GM12874 (cell line): Measurements from ENCODE around the gene SLC13A1.

ENCODE experiments used
- TF ChIP-seq, protein P1 (sequence below): IDR thresholded peaks from 2 replicates; pipeline ENCODE4 v1.5.1; 2011; ENCODE audit warnings: low read depth, mild to moderate bottlenecking, control low read depth, low read length, moderate library complexity; ENCODE audit not compliant: insufficient read depth

The SLC13A1 gene

DNA sequence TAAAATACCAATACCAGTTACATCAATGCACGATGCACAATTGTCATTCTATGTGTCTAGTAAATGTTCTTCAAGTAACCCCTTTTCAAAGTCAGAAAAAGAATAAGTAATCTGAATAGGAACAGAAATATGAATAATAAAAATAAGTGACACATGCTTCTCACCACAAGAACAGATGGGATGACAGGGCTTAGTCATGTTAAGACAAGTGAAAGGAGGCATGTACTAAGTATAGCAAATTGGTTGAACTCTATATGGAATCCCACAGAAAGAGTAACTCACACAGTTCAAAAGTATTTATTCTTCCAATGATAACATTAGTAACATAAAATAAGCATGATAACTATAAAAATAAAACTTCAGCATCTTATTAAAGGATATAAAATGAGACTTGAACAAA, 103.3 kb downstream of the SLC13A1 start:
- TF ChIP-seq, protein P1, sequence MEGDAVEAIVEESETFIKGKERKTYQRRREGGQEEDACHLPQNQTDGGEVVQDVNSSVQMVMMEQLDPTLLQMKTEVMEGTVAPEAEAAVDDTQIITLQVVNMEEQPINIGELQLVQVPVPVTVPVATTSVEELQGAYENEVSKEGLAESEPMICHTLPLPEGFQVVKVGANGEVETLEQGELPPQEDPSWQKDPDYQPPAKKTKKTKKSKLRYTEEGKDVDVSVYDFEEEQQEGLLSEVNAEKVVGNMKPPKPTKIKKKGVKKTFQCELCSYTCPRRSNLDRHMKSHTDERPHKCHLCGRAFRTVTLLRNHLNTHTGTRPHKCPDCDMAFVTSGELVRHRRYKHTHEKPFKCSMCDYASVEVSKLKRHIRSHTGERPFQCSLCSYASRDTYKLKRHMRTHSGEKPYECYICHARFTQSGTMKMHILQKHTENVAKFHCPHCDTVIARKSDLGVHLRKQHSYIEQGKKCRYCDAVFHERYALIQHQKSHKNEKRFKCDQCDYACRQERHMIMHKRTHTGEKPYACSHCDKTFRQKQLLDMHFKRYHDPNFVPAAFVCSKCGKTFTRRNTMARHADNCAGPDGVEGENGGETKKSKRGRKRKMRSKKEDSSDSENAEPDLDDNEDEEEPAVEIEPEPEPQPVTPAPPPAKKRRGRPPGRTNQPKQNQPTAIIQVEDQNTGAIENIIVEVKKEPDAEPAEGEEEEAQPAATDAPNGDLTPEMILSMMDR: no peak

DNA sequence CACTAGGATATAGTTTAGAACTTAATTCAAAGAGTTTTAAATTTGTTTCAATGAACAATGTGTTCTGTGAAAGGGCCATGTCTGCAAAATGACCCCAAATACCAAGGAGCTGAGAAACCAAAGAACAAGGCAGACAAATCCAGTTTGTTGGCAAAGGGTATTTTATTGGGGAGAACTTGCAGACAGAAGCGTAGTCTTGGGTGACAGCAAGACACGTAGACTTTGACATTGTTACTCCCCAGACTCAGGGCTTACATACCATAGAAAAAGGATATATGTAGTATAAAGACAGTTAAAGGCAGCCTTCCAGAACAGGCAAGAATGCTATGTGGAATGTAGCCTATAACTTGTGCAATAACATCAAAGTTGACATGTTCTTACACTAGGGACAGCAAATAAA, 109.3 kb downstream of the SLC13A1 start:
- TF ChIP-seq, protein P1: no peak

DNA sequence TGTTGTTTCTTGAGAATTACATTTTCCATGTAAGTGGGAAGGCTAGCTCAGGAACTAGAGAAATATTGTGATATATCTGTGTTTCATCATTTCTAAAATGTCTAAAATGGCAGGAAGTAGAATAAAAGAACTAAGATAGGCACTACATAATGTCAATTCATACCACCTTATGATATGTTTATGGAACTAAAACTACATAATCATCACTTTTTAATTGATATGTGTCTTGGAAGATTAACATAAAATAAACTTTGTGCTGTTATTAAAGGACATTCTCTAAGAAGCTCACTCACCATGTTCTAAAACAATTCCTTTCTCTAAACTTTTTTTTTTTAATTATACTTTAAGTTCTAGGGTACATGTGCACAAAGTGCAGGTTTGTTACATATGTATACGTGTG, 120.7 kb downstream of the SLC13A1 start:
- TF ChIP-seq, protein P1: no peak

DNA sequence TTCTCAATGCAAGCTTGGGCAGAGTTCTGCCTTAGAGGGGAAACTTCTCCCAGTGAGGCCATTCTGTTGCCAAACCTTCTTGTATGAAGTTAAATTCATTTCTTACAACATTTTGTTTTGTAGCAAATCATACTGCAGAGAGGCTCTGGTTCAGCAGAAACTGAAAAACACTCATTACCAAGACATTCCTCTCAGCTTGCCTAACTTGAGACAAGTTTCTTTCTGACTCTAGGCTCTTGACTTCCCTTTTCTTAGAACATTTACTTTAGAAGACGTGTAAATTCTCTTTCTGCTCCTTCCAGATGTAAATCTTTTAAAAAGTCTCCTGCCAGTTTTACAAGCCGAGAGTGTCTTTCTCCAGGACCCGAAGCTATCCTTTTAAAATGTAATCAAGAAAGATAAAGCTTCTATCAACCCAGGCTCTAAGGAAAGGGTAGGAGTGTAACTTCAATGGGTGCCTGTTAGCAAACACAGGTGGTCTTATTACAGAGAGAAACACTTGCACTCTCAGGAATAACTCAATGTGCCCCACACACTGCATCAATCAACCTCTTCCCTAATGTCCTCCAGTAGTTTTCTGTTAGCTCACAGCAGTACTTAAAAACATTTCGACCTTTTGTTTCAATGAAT, 123.8 kb downstream of the SLC13A1 start:
- TF ChIP-seq, protein P1: no peak

DNA sequence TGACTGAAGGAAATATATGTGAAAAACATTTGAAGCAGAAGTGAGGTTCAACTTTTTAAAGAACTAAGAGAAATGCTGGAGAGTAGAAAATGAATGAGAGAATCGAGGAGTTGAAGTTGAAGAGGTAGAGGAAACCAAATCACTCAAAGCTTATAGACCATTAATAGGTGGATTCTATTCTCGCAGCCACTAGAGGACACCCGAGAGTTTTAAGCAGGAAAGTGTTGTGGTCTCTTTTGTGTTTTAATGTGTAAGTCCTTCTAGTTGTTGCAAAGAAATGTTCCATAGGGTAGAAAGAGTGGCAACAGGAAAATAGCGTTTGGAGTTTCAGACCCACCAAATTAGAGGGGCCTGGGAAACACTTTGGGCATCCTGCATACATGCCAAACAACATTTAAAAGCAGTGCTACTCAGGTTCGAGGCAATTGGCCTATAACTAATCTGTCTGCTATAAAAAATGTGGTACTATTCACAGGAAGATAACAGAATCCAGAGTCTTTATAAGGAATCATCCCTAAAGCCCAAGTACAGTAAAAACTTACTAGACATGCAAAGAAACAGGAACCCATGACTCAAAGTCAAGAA, 129.0 kb downstream of the SLC13A1 start:
- TF ChIP-seq, protein P1: peak; percentile 82

DNA sequence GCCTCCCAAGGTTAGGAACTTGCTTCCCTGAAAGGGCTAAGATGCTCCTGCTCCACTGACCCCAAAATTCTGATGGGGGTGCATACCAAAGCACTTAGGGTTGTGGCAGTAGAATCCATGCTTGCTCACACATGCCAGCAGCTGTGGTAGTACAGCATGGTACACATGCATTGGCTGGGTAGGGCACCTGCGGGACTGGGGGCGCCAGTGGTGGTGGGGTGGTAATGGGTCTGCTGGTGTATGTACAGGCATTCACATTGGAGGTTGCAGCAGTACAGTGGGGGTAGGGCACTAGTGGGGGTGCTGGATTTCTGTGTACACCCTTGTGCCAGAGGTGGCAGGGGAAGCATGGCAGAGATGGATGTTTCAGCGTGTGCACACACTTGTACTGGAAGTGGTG, 132.0 kb downstream of the SLC13A1 start:
- TF ChIP-seq, protein P1: no peak
